T-cell (primary cell): ENCODE measurements around the gene CBFA2T3. TPM values are rescaled to one million over a fixed set of nuclear protein-coding genes. Genes with fewer than 3 reads are reported as not detected.

Experiments used
- ATAC-seq, 4 experiments: fragments of 200-7000 bp in 3 of 4; fragments of 150-1000 bp in 1 of 4; cut with Tn5 transposase; replicated peaks in 1 of 4; 1 replicate in 3 of 4; 2 replicates in 1 of 4; pipeline ENCODE4 v1.10.0; 2021; ENCODE audit warnings: moderate library complexity in 3 of 4, mild to moderate bottlenecking in 2 of 4, moderate number of reproducible peaks in 1 of 4
- CTCF ChIA-PET, 2 donors: fragments of 300-600 bp; sonication (Branson Sonifier 250); formaldehyde crosslinking; loops; one replicate each; lab custom pipeline; 2022; ENCODE audit warnings: antibody characterized with exemption in 2 of 2; lab: Charles Lee
- POLR2A ChIA-PET, 2 donors: fragments of 300-600 bp; sonication (Branson Sonifier 250); formaldehyde crosslinking; loops; one replicate each; lab custom pipeline; 2022; ENCODE audit warnings: antibody characterized with exemption in 2 of 2; lab: Charles Lee
- DNase-seq, 35 experiments: peaks; one replicate each; pipeline versions ENCODE4 v3.0.0 to v3.0.0-alpha.2; 2013 to 2023
- H3K27ac ChIP-seq: one replicate; pipeline ENCODE4 v1.5.1; 2013; ENCODE audit warnings: low read length
- H3K27me3 ChIP-seq, 2 experiments: replicated peaks in 1 of 2; 1 replicate in 1 of 2; 2 replicates in 1 of 2; pipeline versions ENCODE4 v1.6.1 to v1.7.0; 2013; ENCODE audit warnings: low read length in 1 of 2, mixed read lengths in 1 of 2; ENCODE audit not compliant: control insufficient read depth in 2 of 2, insufficient read depth in 2 of 2; ENCODE audit errors: extremely low read depth in 1 of 2
- H3K36me3 ChIP-seq, 2 donors: 1 replicate in 1 of 2; 2 replicates in 1 of 2; pipeline versions ENCODE4 v1.6.1 to v1.7.0; 2013; ENCODE audit warnings: low read length in 1 of 2; ENCODE audit not compliant: control insufficient read depth in 2 of 2, insufficient read depth in 1 of 2; ENCODE audit errors: extremely low read depth in 1 of 2
- H3K4me1 ChIP-seq, 2 experiments: 1 replicate in 1 of 2; 2 replicates in 1 of 2; pipeline versions ENCODE4 v1.6.1 to v1.7.0; 2013; ENCODE audit warnings: low read length in 2 of 2, mixed read lengths in 1 of 2; ENCODE audit not compliant: insufficient read depth in 2 of 2, control insufficient read depth in 1 of 2; ENCODE audit errors: extremely low read depth in 1 of 2
- H3K4me3 ChIP-seq, 2 donors: 1 replicate in 1 of 2; 2 replicates in 1 of 2; pipeline versions ENCODE4 v1.5.1 to v1.7.0; 2013; ENCODE audit warnings: mild to moderate bottlenecking in 2 of 2, low read length in 1 of 2, moderate library complexity in 1 of 2; ENCODE audit not compliant: control insufficient read depth in 1 of 2; ENCODE audit errors: extremely low read depth in 1 of 2
- H3K9me3 ChIP-seq: 2 replicates; pipeline ENCODE4 v1.7.0; 2013
- H3K27ac Mint-ChIP-seq, 2 donors: one replicate each; pipeline ENCODE4 v1.8.0; 2020 to 2021; ENCODE audit warnings: mild to moderate bottlenecking in 2 of 2, mixed read lengths in 2 of 2
- H3K27me3 Mint-ChIP-seq, 2 donors: one replicate each; pipeline ENCODE4 v1.8.0; 2021 to 2022; ENCODE audit warnings: mixed read lengths in 2 of 2
- H3K36me3 Mint-ChIP-seq: one replicate; pipeline ENCODE4 v1.8.0; 2021; ENCODE audit warnings: mixed read lengths
- H3K4me1 Mint-ChIP-seq, 3 donors: one replicate each; pipeline ENCODE4 v1.8.0; 2020 to 2022; ENCODE audit warnings: mixed read lengths in 3 of 3, mild to moderate bottlenecking in 1 of 3
- H3K4me3 Mint-ChIP-seq, 3 donors: one replicate each; pipeline ENCODE4 v1.8.0; 2020 to 2022; ENCODE audit warnings: mild to moderate bottlenecking in 3 of 3, mixed read lengths in 3 of 3, moderate library complexity in 3 of 3
- H3K9me3 Mint-ChIP-seq, 3 donors: one replicate each; pipeline ENCODE4 v1.8.0; 2020 to 2022; ENCODE audit warnings: mixed read lengths in 3 of 3
- WGBS: methylation state at CpG from one replicate; pipeline ENCODE4 v1.1.5; 2013; ENCODE audit warnings: missing lambda C conversion rate; ENCODE audit not compliant: insufficient coverage; 5-methylcytosine and 5-hydroxymethylcytosine counted together
- total RNA-seq, 35 experiments: library from RNA in 6 of 35; stranded (reverse) in 6 of 35; fragments of 120-200 nt in 1 of 35; gene quantifications; one replicate each; pipeline versions ENCODE4 v1.2.1 to v1.2.4 and lab custom pipeline; 2013 to 2026

CBFA2T3 gene
- total RNA-seq, 5 donors from 2014 or later (not counting 1 experiment from before 2014, with no cell fraction given) = 2.0 to 4.0 (median 2.1) TPM

DNA sequence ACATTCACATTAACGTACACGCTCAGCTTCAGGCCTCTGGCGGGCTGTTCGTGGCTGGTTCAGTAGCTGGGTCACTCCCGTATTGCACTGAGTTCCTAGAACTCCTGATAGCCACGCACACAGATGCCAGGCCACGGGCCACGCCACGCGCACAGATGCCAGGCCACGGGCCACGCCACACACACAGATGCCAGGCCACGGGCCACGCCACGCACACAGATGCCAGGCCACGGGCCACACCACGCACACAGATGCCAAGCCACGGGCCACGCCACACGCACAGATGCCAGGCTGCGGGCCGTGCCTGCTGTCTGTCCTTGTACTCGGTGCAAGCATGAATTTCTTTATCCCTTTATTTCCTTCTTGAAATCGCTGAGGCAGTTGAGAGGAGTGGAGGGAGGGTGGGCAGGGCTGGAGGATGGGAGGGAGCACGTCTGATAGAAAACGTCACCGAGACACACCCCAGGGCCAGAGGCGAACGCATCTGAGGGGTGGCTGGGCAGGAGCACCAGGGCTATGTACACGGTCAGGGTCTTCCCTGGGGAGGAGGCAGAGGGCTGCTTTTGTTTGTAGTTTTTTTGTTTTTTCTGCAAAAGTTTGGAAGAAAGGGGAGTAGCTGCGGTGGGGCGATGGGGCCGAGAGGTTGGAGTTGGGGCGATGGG is 101.9 kb downstream of the CBFA2T3 start:
- no peaks in the 10 kb centered on the region for H3K36me3 Mint-ChIP-seq
- no peak for DNase-seq
- no peaks in the 10 kb centered on the region for H3K4me1 ChIP-seq
- no peak for ATAC-seq
- H3K4me1 Mint-ChIP-seq = peaks cover 0 to 6% (median 4%) of the 10 kb centered on the region in 3 donors
- WGBS = 94% methylated on average over 14 of the region's 34 CpGs
- H3K4me3 ChIP-seq = no peak overlapping the region
- H3K4me3 Mint-ChIP-seq = no peak overlapping the region
- ChIA-PET CTCF (no interaction called here), POLR2A (no interaction called here)
- H3K27me3 Mint-ChIP-seq = peaks cover 8 to 23% of the 10 kb centered on the region in 2 donors
- H3K36me3 ChIP-seq = no peaks in the 10 kb centered on the region
- H3K27me3 ChIP-seq = peaks cover 0 to 57% of the 10 kb centered on the region in 2 experiments
- H3K9me3 ChIP-seq = no peaks in the 10 kb centered on the region
- H3K27ac Mint-ChIP-seq = no peak overlapping the region
- H3K27ac ChIP-seq = no peak overlapping the region
- H3K9me3 Mint-ChIP-seq = no peaks in the 10 kb centered on the region

DNA sequence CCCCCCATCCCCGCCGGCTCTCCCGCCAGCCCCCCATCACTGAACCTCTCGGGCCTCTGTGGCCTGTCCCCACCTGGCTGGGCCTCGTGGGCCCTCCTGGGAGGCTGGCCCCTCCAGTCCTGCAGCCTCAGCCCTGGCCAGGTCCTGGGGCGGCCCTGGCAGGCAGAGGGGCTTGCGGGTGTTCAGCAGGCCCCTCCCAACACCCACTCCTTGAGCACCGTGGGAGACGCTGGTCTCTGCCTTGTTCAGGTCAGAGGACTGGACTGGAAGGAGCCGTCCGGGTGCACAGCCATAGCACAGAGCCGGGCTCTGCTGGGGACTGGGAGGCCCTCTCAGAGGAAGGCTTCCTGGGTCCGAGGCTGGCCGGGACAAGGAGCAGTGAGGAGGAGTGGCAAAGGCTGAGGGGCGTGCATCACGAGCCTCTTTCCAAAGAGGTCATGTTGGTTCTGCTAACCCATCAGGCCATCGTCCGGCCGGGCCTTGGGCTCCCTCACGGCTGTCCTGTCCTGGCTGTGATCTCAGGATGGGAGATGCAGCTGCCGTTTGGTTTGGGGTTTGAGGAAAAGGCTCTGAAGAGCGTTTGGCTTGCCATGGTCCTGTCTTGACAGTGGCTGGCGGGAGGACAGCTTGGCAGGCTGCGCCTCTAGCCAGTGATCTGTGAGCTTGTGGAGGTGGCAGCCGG is 104.2 kb downstream of the CBFA2T3 start:
- Histone ChIP-seq H3K9me3 (no peaks in the 10 kb centered on the region), H3K4me3 (no peak overlapping the region), H3K27me3 (peaks cover 0 to 50% of the 10 kb centered on the region in 2 experiments), H3K4me1 (no peaks in the 10 kb centered on the region), H3K36me3 (no peaks in the 10 kb centered on the region), H3K27ac (no peak overlapping the region)
- DNase-seq = no peak
- Mint-ChIP-seq H3K27ac (no peak overlapping the region), H3K36me3 (no peaks in the 10 kb centered on the region), H3K4me3 (no peak overlapping the region), H3K27me3 (peaks cover 8 to 34% of the 10 kb centered on the region in 2 donors), H3K9me3 (no peaks in the 10 kb centered on the region), H3K4me1 (peaks cover 0 to 6% (median 4%) of the 10 kb centered on the region in 3 donors)
- POLR2A ChIA-PET = no interaction called here
- CTCF ChIA-PET = no interaction called here
- no peak for ATAC-seq
- WGBS = 73% methylated on average over 20 of the region's 25 CpGs

DNA sequence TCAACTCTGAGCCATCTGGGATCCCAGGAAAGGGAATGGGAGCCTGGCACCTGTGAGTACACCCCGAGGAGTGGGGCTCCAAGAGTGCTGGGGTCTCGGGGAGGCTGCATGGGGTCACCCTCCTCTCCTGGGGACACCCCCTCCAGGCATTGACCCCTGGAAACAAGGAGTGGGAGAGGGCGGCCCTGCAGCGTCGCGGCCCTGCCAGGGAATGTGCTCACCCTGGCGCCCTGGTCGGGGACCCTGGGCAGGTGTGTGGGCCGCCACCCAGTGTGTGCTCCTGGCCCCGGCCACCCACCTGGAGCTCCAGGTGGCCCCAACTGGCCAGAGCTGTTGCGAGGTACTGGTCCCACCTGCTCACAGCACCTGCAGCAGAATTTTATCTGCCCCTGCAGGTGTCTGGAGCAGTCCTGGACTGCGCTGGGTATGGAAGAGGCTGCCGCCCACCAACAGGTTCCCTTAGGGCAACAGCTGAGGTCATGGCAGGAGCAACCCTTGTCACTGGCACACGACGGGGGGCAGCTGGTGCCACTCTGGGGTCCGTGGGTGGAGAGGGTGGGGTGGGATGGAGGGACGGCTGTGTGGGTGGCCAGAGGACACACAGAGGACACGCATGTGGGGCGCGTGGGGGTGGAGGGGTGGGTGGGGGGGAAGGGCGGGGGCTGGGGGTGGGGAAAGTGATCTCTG is 105.1 kb downstream of the CBFA2T3 start:
- H3K27me3 Mint-ChIP-seq = peaks cover 8 to 34% of the 10 kb centered on the region in 2 donors
- no peaks in the 10 kb centered on the region for H3K9me3 ChIP-seq
- H3K27me3 ChIP-seq = peaks cover 0 to 47% of the 10 kb centered on the region in 2 experiments
- CTCF ChIA-PET = no interaction called here
- DNase-seq (no peak), ATAC-seq (no peak)
- H3K4me3 ChIP-seq = no peak overlapping the region
- no peak overlapping the region for H3K4me3 Mint-ChIP-seq
- H3K36me3 Mint-ChIP-seq = no peaks in the 10 kb centered on the region
- WGBS = 82% methylated on average over 12 of the region's 21 CpGs
- no peaks in the 10 kb centered on the region for H3K9me3 Mint-ChIP-seq
- no peaks in the 10 kb centered on the region for H3K36me3 ChIP-seq
- no peak overlapping the region for H3K27ac ChIP-seq
- POLR2A ChIA-PET = no interaction called here
- H3K4me1 ChIP-seq = no peaks in the 10 kb centered on the region
- peaks cover 0 to 6% (median 4%) of the 10 kb centered on the region in 3 donors for H3K4me1 Mint-ChIP-seq
- no peak overlapping the region for H3K27ac Mint-ChIP-seq

DNA sequence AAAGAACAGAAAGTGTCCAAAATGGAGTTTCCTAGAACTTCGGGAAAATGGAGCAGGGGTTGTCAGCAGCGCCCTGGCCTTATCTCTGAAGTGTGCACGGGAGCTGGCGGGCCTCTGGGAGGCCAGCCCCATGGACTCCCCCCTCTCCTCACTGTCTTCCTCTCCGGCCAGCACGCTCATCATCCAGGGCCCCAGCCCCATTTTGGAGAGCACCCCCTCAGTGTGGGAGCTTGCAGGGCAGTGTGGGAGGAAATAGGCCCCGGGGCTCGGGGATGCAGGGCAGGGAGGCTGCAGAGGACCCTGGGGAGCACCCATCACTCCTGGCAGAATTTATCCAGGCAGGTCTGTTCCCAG is 105.7 kb downstream of the CBFA2T3 start:
- Mint-ChIP-seq H3K4me3 (no peak overlapping the region), H3K9me3 (no peaks in the 10 kb centered on the region), H3K4me1 (peaks cover 0 to 6% (median 4%) of the 10 kb centered on the region in 3 donors), H3K36me3 (no peaks in the 10 kb centered on the region), H3K27ac (no peak overlapping the region), H3K27me3 (peaks cover 8 to 34% of the 10 kb centered on the region in 2 donors)
- no peaks in the 10 kb centered on the region for H3K4me1 ChIP-seq
- DNase-seq (no peak), ATAC-seq (no peak)
- WGBS = 37% methylated on average over 2 of the region's 8 CpGs
- H3K9me3 ChIP-seq = no peaks in the 10 kb centered on the region
- no peak overlapping the region for H3K27ac ChIP-seq
- H3K4me3 ChIP-seq = no peak overlapping the region
- POLR2A ChIA-PET = no interaction called here
- H3K27me3 ChIP-seq = peaks cover 0 to 53% of the 10 kb centered on the region in 2 experiments
- CTCF ChIA-PET = no interaction called here
- no peaks in the 10 kb centered on the region for H3K36me3 ChIP-seq

DNA sequence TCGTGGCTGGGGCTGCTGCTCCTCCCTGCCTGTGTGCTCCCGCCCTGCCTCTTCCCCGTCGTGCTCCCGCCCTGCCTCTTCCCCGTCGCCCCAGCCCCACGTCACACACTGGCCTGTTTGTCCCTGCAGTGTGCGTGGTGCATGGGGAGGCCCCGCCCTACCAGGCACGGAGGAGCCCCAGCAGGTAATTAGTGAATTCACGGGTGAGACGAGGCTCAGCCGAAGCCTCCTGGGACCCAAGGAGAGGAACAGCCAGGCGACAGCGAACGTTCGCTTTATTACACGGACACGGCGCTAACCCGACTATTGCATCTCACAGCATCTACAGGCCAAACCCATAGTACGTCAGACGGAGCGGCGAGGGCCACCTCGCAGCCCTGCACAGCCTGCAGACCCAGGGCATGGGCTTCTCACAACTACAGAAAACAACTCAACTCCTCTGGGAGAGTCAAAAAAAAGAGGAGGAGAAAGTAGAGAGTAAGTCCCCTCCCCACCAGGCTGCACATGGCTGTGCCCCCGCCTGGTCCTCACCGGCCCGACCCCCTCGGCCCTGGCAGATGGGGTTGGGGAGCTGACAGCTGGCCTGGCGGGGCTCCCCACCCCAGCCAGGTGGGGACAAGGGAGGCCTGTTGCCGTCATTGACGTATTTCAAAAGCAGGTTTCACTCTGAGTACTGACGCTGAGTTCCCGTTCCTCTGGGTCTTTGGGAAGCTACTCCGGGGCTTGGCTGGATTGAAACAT is 106.2 kb downstream of the CBFA2T3 start:
- Histone ChIP-seq H3K27me3 (peaks cover 0 to 54% of the 10 kb centered on the region in 2 experiments), H3K4me1 (no peaks in the 10 kb centered on the region), H3K9me3 (no peaks in the 10 kb centered on the region), H3K36me3 (no peaks in the 10 kb centered on the region), H3K4me3 (no peak overlapping the region), H3K27ac (no peak overlapping the region)
- ChIA-PET POLR2A (no interaction called here), CTCF (no interaction called here)
- H3K27ac Mint-ChIP-seq = no peak overlapping the region
- no peaks in the 10 kb centered on the region for H3K36me3 Mint-ChIP-seq
- peaks cover 8 to 34% of the 10 kb centered on the region in 2 donors for H3K27me3 Mint-ChIP-seq
- H3K4me1 Mint-ChIP-seq = peaks cover 0 to 6% (median 4%) of the 10 kb centered on the region in 3 donors
- WGBS = 22% methylated on average over 21 of the region's 37 CpGs
- H3K4me3 Mint-ChIP-seq = peak overlapping the region in 2 of 3 donors; percentile 3 to 47
- no peaks in the 10 kb centered on the region for H3K9me3 Mint-ChIP-seq
- ATAC-seq (peak in 2 of 4 experiments; percentile 14 to 61), DNase-seq (peak in 2 of 35 experiments; percentile 10 to 47)

DNA sequence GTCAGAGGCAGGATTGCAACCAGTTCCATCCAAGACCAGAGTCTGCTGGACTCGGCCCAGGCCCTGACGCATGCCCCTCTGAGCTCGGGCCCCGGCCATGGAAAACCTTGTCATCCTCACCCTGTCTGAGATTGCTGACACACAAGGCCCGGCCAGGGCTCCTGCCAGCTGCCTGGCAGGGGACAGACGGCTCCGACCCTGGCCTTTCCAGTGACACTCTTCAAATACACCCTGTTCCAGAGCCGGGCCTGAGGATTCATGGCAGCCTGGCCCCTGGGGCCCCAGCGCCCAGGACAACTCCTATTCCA is 107.4 kb downstream of the CBFA2T3 start:
- H3K9me3 ChIP-seq = no peaks in the 10 kb centered on the region
- no peaks in the 10 kb centered on the region for H3K36me3 ChIP-seq
- no peaks in the 10 kb centered on the region for H3K4me1 ChIP-seq
- no peak for DNase-seq
- H3K4me3 ChIP-seq = no peak overlapping the region
- H3K27ac ChIP-seq = no peak overlapping the region
- Mint-ChIP-seq H3K9me3 (no peaks in the 10 kb centered on the region), H3K27ac (no peak overlapping the region), H3K27me3 (peaks cover 8 to 34% of the 10 kb centered on the region in 2 donors), H3K4me3 (no peak overlapping the region), H3K4me1 (peaks cover 0 to 6% (median 4%) of the 10 kb centered on the region in 3 donors), H3K36me3 (no peaks in the 10 kb centered on the region)
- POLR2A ChIA-PET = no interaction called here
- WGBS = 78% methylated on average over 9 of the region's 9 CpGs
- peaks cover 0 to 54% of the 10 kb centered on the region in 2 experiments for H3K27me3 ChIP-seq
- CTCF ChIA-PET = no interaction called here
- no peak for ATAC-seq
